Measurements from ENCODE around the gene ADH4.

The ADH4 gene

GRCh38 chr4:99151995-99152394, 7.9 kb upstream of the ADH4 start:
- DNase-seq (ENCODE audit: extremely low read depth, low read depth), result no peak
- no peak for TF ChIP-seq CTCF (IDR thresholded peaks at IDR 0.05; ENCODE audit: low read depth, low read length)

DNA sequence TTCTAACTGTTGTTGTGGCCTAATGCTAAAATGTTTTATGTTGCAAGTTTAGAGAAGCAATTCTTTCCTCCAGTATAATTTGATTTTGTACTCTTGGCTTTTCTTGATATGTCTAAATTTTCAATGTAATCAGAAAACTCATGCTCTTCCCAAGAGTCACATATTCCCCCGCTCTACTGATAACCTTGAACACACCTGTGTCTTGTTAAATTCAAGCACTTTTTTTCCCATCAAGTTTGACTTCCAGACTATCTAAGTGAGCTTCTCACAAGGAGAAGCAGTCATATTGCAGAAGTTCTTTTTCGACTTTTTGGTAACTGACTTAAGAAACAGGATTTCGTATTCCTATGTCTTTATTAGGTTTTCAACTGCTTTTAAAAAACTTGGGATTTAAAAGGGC, 7.4 kb upstream of the ADH4 start:
- no peak for TF ChIP-seq CTCF (IDR thresholded peaks at IDR 0.05; ENCODE audit: low read depth, low read length)
- DNase-seq (ENCODE audit: extremely low read depth, low read depth), result no peak

GRCh38 chr4:99149426-99150019, 5.4 kb upstream of the ADH4 start:
- DNase-seq (ENCODE audit: extremely low read depth, low read depth), result no peak
- TF ChIP-seq CTCF (IDR thresholded peaks at IDR 0.05; ENCODE audit: low read depth, low read length), result no peak

- DNase-seq (ENCODE audit: extremely low read depth, low read depth), result no peak
- TF ChIP-seq CTCF (IDR thresholded peaks at IDR 0.05; ENCODE audit: low read depth, low read length), result no peak
Observed at GRCh38 chr4:99148550-99148949, 4.5 kb upstream of the ADH4 start.

DNA sequence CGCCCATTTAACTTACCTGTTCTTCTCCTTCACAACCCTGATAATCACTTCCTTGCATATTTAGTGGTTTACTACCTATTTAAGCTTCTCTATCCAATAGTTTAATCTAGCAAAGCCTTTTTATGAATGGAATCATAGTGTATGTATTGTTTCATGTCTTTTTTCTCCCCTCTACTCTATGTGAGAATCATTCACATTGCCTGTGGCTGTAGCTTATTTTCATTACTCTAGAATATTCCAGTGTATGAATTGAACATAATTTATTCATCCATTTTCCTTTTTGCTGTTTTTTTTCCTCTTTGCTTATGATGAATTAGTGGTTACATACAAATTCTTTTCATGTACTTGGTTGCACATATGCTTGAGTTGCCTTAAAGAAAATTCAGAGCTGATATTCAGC, 490 bp upstream of the ADH4 start:
- DNase-seq (ENCODE audit: extremely low read depth, low read depth), result no peak
- no peak for TF ChIP-seq CTCF (IDR thresholded peaks at IDR 0.05; ENCODE audit: low read depth, low read length)

GRCh38 chr4:99136329-99136728, 7.8 kb downstream of the ADH4 start:
- no peak for DNase-seq (ENCODE audit: extremely low read depth, low read depth)
- no peak for TF ChIP-seq CTCF (IDR thresholded peaks at IDR 0.05; ENCODE audit: low read depth, low read length)

DNA sequence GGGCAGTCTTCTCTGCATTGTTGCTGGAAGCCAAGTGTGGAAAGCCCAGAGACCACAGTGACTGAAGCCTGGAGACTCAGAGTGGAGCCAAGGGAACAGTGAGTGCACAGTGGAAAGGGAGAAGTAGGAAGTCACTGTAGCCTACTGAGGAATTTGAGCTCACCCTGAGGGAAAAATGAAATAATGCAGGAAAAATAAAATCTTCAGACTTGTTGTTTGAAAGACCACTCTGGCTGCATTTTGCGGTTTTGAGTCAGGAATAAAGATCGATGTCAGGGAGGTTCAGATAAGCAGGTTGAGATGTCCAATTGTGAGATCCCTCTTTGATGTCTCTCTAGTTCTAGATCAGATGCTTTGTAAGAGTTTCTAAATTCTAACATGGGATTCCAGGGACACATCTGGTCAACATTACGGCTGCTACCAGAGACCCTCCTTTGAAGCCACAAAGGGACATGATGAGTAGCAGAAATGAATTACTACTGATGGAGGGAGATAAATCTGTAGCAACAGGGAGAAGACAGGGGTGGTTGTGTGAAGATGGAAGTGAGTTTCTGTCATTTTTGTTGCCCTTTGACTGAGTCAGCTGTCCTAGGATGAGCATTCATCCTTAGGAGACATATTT, 8.4 kb downstream of the ADH4 start:
- no peak for DNase-seq (ENCODE audit: extremely low read depth, low read depth)
- TF ChIP-seq CTCF (IDR thresholded peaks at IDR 0.05; ENCODE audit: low read depth, low read length), result no peak

Measured in AG09319 (cell line).